K562 (cell line): ENCODE measurements around the gene KIAA1958. TPM values are rescaled to one million over a fixed set of nuclear protein-coding genes. Genes with fewer than 3 reads are reported as not detected.

Experiments used
- ATAC-seq: fragments of 200-7000 bp; cut with Tn5 transposase; 3 replicates; pipeline ENCODE4 v1.9.1; 2020; ENCODE audit warnings: moderate library complexity
- BruUV-seq: library from RNA; stranded (reverse); fragments of 400-500 nt; replicated peaks from 2 replicates; lab custom pipeline; 2021; lab: Mats Ljungman, UMichigan
- CTCF ChIA-PET: fragments of 300-600 bp; formaldehyde crosslinking; extraction: SDS; loops from one replicate; lab custom pipeline; 2021; ENCODE audit warnings: low intra/inter-chr PET ratio; lab: Yijun Ruan, JAX
- POLR2A ChIA-PET: fragments of 300-600, 350-650 bp; sonication (Branson Sonifier 250); formaldehyde crosslinking; extraction: SDS; loops from one replicate; lab custom pipeline; 2021; ENCODE audit warnings: antibody characterized with exemption, inconsistent platforms; lab: Yijun Ruan, JAX
- DNase-seq, 4 experiments: peaks; one replicate each; pipeline versions ENCODE4 v3.0.0 to v3.0.0-alpha.2; 2011 to 2018; ENCODE audit warnings: low spot score in 3 of 4, mixed read lengths in 3 of 4; ENCODE audit errors: extremely low read depth in 1 of 4
- FAIRE-seq: peaks from 2 replicates; lab custom pipeline; 2011; peaks lifted over from hg19 to GRCh38; lab: Jason Lieb, UNC
- H2AFZ ChIP-seq: 2 replicates; pipeline ENCODE4 v1.6.0; 2011; ENCODE audit warnings: low read depth, low read length, control low read depth, inconsistent platforms
- H3K27ac ChIP-seq: fragments of 200-600 bp; 3 replicates; pipeline ENCODE4 v1.8.0; 2011; ENCODE audit warnings: low read depth, mild to moderate bottlenecking, control low read depth, inconsistent platforms, low read length, moderate library complexity, mixed read lengths; ENCODE audit errors: extremely low read depth
- H3K27me3 ChIP-seq, 2 experiments: fragments of 300-600 bp in 1 of 2; 2 replicates in 1 of 2; 3 replicates in 1 of 2; pipeline versions ENCODE4 v1.6.0 to v1.8.0; 2011; ENCODE audit warnings: inconsistent platforms in 2 of 2, low read length in 2 of 2, mild to moderate bottlenecking in 1 of 2, mixed read lengths in 1 of 2, moderate library complexity in 1 of 2; ENCODE audit not compliant: control insufficient read depth in 2 of 2, insufficient read depth in 2 of 2
- H3K36me3 ChIP-seq: fragments of 300-600 bp; 3 replicates; pipeline ENCODE4 v1.8.0; 2011; ENCODE audit warnings: mild to moderate bottlenecking, low read length, inconsistent platforms; ENCODE audit not compliant: control insufficient read depth, insufficient read depth
- H3K4me1 ChIP-seq, 2 experiments: fragments of 200-600 bp in 1 of 2; replicated peaks in 1 of 2; 2 replicates in 1 of 2; 3 replicates in 1 of 2; pipeline versions ENCODE4 v1.5.1 to v1.8.0; 2011; ENCODE audit warnings: inconsistent platforms in 2 of 2, low read length in 2 of 2, mild to moderate bottlenecking in 1 of 2, mixed read lengths in 1 of 2, moderate library complexity in 1 of 2; ENCODE audit not compliant: control insufficient read depth in 2 of 2, insufficient read depth in 2 of 2
- H3K4me2 ChIP-seq: 2 replicates; pipeline ENCODE4 v1.6.1; 2011; ENCODE audit warnings: low read length, control low read depth, inconsistent platforms, mixed read lengths; ENCODE audit not compliant: insufficient read depth
- H3K4me3 ChIP-seq: fragments of 200-600 bp; sonication (generic), shearing (Covaris generic); 2 replicates; pipeline ENCODE4 v1.5.1; 2016; ENCODE audit warnings: control low read depth, inconsistent platforms
- H3K79me2 ChIP-seq: fragments of 200-600 bp; 3 replicates; pipeline ENCODE4 v1.8.0; 2011; ENCODE audit warnings: low read length, inconsistent platforms; ENCODE audit not compliant: control insufficient read depth, insufficient read depth
- H3K9ac ChIP-seq, 2 experiments: 2 replicates each; pipeline versions ENCODE4 v1.6.0 to v1.6.1; 2011; ENCODE audit warnings: low read depth in 2 of 2, low read length in 2 of 2, control low read depth in 1 of 2, inconsistent platforms in 1 of 2, mild to moderate bottlenecking in 1 of 2, mixed read lengths in 1 of 2; ENCODE audit not compliant: insufficient read depth in 1 of 2
- H3K9me1 ChIP-seq: one replicate; pipeline ENCODE4 v1.6.0; 2011; ENCODE audit warnings: inconsistent platforms, mild to moderate bottlenecking, low read length, moderate library complexity; ENCODE audit not compliant: control insufficient read depth, insufficient read depth
- H3K9me3 ChIP-seq: replicated peaks from 2 replicates; pipeline ENCODE4 v1.5.1; 2011; ENCODE audit warnings: low read depth, low read length, inconsistent platforms; ENCODE audit not compliant: control insufficient read depth, insufficient read depth
- H4K20me1 ChIP-seq: replicated peaks from 2 replicates; pipeline ENCODE4 v1.6.1; 2011; ENCODE audit warnings: low read length, inconsistent platforms, mixed read lengths; ENCODE audit not compliant: control insufficient read depth, insufficient read depth
- ETV1 ChIP-seq: fragments of 450-650 bp; conservative IDR thresholded peaks from 2 replicates; pipeline ENCODE4 v1.6.1; 2016; ENCODE audit warnings: missing genetic modification characterization, control low read depth, low read depth, missing compliant biosample characterization
- RBFOX2 ChIP-seq: fragments of 200-400 bp; formaldehyde crosslinking; IDR thresholded peaks from 2 replicates; pipeline ENCODE4 v1.6.1; 2017; ENCODE audit warnings: low read depth, mild to moderate bottlenecking, low read length, moderate library complexity
- RBM14 ChIP-seq: fragments of 200-400 bp; formaldehyde crosslinking; IDR thresholded peaks from 2 replicates; pipeline ENCODE4 v1.6.1; 2018; ENCODE audit warnings: low read depth, mild to moderate bottlenecking, low read length, moderate library complexity, borderline replicate concordance; ENCODE audit not compliant: insufficient read depth
- XRCC4 ChIP-seq: IDR thresholded peaks from one replicate; pipeline ENCODE4 v1.6.1; 2011; ENCODE audit not compliant: insufficient read depth, insufficient read length; ENCODE audit errors: extremely low read depth
- ZNF282 ChIP-seq: sonication (generic); formaldehyde crosslinking; IDR thresholded peaks from 2 replicates; pipeline ENCODE4 v1.8.1; 2023; ENCODE audit warnings: missing genetic modification reagents
- WGBS: fragments of 100-300 bp; shearing (Covaris generic); methylation state at CpG from one replicate; pipeline ENCODE4 v1.1.6; 2016; ENCODE audit warnings: low coverage, mixed read lengths; ENCODE audit not compliant: insufficient coverage; ENCODE audit errors: missing lambda C conversion rate; 5-methylcytosine and 5-hydroxymethylcytosine counted together
- in situ Hi-C: fragments of 300-500 bp; cut with MboI; formaldehyde crosslinking; loops from 4 replicates; pipeline ENCODE4 v1.15.0; 2018; ENCODE audit warnings: inconsistent platforms, mixed read lengths
- intact Hi-C: fragments of 100-400 bp; cut with micrococcal nuclease; formaldehyde crosslinking; loops from 2 replicates; pipeline ENCODE4 v1.14.2; 2022
- polyA plus RNA-seq, 8 experiments: library from polyadenylated mRNA; depleted of rRNA in 4 of 8; stranded (reverse) in 5 of 8; unstranded in 3 of 8; fragments of >200 nt; fragmentation: Nextera tagmentation in 2 of 8; fragmentation: Illumina TruSeq in 1 of 8; extraction: Ambion mirVana in 2 of 8; extraction: Trizol in 1 of 8; gene quantifications; 2 replicates each; pipeline versions ENCODE4 v1.2.1 to v1.2.3, GENCODE V29; 2011 to 2014; ENCODE audit warnings: inconsistent platforms in 1 of 8, missing spikeins in 1 of 8
- total RNA-seq, 7 experiments: library from RNA; depleted of rRNA in 6 of 7; stranded (reverse); fragments of >200 nt in 6 of 7; fragmentation: Illumina TruSeq in 2 of 7; extraction: Trizol in 2 of 7; gene quantifications; 2 replicates each; pipeline versions ENCODE4 v1.2.1 to v1.2.3, GENCODE V29; 2011 to 2021; ENCODE audit warnings: low replicate concordance in 1 of 7
- TF ChIP-seq, protein P1 (sequence below): fragments of 450-650 bp; IDR thresholded peaks from 2 replicates; pipeline ENCODE4 v1.6.1; 2017; ENCODE audit warnings: antibody characterized with exemption, mild to moderate bottlenecking
- TF ChIP-seq, protein P2 (sequence below): sonication (generic); formaldehyde crosslinking; IDR thresholded peaks from 2 replicates; pipeline ENCODE4 v1.8.0; 2023; ENCODE audit warnings: missing genetic modification reagents, mild to moderate bottlenecking, borderline replicate concordance
- TF ChIP-seq, protein P3 (sequence below): conservative IDR thresholded peaks from 2 replicates; pipeline ENCODE4 v1.6.1; 2011; ENCODE audit warnings: low read depth, mild to moderate bottlenecking, low read length; ENCODE audit not compliant: control insufficient read depth
- TF ChIP-seq, protein P4 (sequence below), 3 experiments: fragments of 200-800 bp in 1 of 3; sonication (Bioruptor generic) in 1 of 3; sonication (generic) in 1 of 3; formaldehyde crosslinking in 1 of 3; IDR thresholded peaks; 2 replicates each; pipeline versions ENCODE4 v1.6.1 to v1.8.0; 2016 to 2022; ENCODE audit warnings: mild to moderate bottlenecking in 2 of 3, missing compliant biosample characterization in 2 of 3, missing genetic modification characterization in 2 of 3, missing genetic modification reagents in 1 of 3

KIAA1958 gene
- total and polyA plus RNA-seq, 9 of the 15 experiments (the other 6 are each of a cell fraction or from before 2014, with no cell fraction given), result 1.1 to 16.0 (median 10.1) TPM

DNA sequence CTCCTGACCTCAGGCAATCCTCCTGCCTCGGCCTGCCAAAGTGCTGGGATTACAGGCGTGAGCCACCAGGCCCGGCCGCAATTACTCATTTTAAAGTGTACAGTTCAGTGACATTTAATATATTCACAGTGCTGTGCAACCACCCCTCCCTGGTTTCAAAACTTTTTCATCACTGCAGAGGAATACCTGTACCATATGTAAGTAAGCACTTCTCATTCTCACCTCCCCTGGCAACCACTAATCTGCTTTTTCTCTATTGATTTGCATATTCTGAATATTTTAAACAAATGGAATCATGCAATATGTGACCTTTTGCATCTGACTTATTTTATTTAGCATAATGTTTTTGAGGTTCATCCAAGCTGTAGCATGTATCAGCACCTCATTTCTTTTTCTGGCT lies 21.3 kb upstream of the KIAA1958 start:
- Histone ChIP-seq H2AFZ (no peak overlapping the region), H3K27me3 (no peaks in the 10 kb centered on the region), H3K27ac (no peak overlapping the region), H4K20me1 (no peaks in the 10 kb centered on the region), H3K9me3 (peaks cover 4% of the 10 kb centered on the region), H3K4me3 (no peak overlapping the region), H3K9me1 (no peaks in the 10 kb centered on the region), H3K36me3 (peaks cover 19% of the 10 kb centered on the region; the same call in 1 of the 3 replicates), H3K4me2 (no peak overlapping the region), H3K4me1 (no peaks in the 10 kb centered on the region; a peak in 1 of 5 replicates), H3K79me2 (no peaks in the 10 kb centered on the region), H3K9ac (no peak overlapping the region)
- POLR2A ChIA-PET, result no interaction called here
- no peak for DNase-seq
- no TSS peak for BruUV-seq
- no peak for FAIRE-seq
- ATAC-seq, result no peak
- 94% methylated on average over 4 of the region's 4 CpGs for WGBS
- in situ Hi-C loops, result no loop called here
- intact Hi-C loops, result no loop called here
- CTCF ChIA-PET, result no interaction called here
- no peak for TF ChIP-seq ZNF282 (CRISPR knock-in tag)
- TF ChIP-seq RBM14, result no peak
- no peak for TF ChIP-seq XRCC4
- no peak for TF ChIP-seq ETV1 (tag)
- TF ChIP-seq, protein P1, sequence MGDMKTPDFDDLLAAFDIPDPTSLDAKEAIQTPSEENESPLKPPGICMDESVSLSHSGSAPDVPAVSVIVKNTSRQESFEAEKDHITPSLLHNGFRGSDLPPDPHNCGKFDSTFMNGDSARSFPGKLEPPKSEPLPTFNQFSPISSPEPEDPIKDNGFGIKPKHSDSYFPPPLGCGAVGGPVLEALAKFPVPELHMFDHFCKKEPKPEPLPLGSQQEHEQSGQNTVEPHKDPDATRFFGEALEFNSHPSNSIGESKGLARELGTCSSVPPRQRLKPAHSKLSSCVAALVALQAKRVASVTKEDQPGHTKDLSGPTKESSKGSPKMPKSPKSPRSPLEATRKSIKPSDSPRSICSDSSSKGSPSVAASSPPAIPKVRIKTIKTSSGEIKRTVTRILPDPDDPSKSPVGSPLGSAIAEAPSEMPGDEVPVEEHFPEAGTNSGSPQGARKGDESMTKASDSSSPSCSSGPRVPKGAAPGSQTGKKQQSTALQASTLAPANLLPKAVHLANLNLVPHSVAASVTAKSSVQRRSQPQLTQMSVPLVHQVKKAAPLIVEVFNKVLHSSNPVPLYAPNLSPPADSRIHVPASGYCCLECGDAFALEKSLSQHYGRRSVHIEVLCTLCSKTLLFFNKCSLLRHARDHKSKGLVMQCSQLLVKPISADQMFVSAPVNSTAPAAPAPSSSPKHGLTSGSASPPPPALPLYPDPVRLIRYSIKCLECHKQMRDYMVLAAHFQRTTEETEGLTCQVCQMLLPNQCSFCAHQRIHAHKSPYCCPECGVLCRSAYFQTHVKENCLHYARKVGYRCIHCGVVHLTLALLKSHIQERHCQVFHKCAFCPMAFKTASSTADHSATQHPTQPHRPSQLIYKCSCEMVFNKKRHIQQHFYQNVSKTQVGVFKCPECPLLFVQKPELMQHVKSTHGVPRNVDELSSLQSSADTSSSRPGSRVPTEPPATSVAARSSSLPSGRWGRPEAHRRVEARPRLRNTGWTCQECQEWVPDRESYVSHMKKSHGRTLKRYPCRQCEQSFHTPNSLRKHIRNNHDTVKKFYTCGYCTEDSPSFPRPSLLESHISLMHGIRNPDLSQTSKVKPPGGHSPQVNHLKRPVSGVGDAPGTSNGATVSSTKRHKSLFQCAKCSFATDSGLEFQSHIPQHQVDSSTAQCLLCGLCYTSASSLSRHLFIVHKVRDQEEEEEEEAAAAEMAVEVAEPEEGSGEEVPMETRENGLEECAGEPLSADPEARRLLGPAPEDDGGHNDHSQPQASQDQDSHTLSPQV, result no peak
- TF ChIP-seq, protein P2, sequence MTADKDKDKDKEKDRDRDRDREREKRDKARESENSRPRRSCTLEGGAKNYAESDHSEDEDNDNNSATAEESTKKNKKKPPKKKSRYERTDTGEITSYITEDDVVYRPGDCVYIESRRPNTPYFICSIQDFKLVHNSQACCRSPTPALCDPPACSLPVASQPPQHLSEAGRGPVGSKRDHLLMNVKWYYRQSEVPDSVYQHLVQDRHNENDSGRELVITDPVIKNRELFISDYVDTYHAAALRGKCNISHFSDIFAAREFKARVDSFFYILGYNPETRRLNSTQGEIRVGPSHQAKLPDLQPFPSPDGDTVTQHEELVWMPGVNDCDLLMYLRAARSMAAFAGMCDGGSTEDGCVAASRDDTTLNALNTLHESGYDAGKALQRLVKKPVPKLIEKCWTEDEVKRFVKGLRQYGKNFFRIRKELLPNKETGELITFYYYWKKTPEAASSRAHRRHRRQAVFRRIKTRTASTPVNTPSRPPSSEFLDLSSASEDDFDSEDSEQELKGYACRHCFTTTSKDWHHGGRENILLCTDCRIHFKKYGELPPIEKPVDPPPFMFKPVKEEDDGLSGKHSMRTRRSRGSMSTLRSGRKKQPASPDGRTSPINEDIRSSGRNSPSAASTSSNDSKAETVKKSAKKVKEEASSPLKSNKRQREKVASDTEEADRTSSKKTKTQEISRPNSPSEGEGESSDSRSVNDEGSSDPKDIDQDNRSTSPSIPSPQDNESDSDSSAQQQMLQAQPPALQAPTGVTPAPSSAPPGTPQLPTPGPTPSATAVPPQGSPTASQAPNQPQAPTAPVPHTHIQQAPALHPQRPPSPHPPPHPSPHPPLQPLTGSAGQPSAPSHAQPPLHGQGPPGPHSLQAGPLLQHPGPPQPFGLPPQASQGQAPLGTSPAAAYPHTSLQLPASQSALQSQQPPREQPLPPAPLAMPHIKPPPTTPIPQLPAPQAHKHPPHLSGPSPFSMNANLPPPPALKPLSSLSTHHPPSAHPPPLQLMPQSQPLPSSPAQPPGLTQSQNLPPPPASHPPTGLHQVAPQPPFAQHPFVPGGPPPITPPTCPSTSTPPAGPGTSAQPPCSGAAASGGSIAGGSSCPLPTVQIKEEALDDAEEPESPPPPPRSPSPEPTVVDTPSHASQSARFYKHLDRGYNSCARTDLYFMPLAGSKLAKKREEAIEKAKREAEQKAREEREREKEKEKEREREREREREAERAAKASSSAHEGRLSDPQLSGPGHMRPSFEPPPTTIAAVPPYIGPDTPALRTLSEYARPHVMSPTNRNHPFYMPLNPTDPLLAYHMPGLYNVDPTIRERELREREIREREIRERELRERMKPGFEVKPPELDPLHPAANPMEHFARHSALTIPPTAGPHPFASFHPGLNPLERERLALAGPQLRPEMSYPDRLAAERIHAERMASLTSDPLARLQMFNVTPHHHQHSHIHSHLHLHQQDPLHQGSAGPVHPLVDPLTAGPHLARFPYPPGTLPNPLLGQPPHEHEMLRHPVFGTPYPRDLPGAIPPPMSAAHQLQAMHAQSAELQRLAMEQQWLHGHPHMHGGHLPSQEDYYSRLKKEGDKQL (CRISPR knock-in tag), result no peak
- TF ChIP-seq RBFOX2, result no peak
- TF ChIP-seq, protein P3, sequence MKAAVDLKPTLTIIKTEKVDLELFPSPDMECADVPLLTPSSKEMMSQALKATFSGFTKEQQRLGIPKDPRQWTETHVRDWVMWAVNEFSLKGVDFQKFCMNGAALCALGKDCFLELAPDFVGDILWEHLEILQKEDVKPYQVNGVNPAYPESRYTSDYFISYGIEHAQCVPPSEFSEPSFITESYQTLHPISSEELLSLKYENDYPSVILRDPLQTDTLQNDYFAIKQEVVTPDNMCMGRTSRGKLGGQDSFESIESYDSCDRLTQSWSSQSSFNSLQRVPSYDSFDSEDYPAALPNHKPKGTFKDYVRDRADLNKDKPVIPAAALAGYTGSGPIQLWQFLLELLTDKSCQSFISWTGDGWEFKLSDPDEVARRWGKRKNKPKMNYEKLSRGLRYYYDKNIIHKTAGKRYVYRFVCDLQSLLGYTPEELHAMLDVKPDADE, result no peak
- TF ChIP-seq, protein P4, sequence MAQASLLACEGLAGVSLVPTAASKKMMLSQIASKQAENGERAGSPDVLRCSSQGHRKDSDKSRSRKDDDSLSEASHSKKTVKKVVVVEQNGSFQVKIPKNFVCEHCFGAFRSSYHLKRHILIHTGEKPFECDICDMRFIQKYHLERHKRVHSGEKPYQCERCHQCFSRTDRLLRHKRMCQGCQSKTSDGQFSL (CRISPR knock-in tag; IDR thresholded peaks at IDR 0.05), result no peak
- TF ChIP-seq, protein P4 (tag; IDR thresholded peaks at IDR 0.05), result no peak
